ENCODE data around the gene KLC1. TPM values are rescaled to one million over a fixed set of nuclear protein-coding genes. Genes with fewer than 3 reads are reported as not detected.

The KLC1 gene
- total and polyA plus RNA-seq, 4 donors: 22.9 to 131 (median 46.0) TPM

DNA sequence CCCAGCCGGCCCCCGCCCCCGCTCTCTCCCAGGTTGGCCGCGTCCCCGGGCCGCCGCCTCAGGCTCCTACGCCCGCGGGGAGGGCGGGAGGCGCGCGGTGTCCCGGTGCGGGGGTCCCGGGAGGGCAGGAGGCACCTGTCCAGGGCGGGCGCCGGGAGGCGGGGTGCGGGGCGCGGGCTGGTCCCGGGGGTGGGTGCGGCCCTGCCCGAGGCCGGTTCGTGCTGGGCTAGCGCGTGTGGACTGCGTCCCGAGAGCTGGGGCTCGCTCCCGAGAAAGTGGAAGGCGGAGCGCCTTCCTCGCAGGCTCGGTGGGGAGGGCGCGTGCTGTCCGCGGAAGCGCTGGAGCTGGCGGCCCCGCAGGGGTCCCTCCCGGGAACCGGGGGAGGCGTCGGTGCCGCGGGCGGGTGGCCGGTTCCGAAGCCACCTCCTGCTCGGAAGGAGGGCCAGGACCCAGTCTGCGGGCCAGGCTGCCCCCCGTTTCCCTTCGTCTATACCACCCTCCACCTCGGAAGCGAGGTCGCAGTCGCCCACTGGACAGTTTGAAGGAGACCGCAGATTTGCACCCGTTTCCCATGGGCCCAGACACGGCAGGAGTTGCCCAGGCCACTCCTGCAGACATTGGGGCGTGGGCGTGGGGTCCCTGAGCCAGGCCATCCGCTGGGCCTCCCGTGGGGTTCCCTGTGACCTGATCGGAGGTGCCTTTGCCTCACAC is 87.2 kb downstream of the KLC1 start:
- whole genome bisulfite sequencing: 4% methylated on average over 72 of the region's 72 CpGs
- Histone ChIP-seq H3K9ac (ENCODE audit: low read depth in 1 of 2, low read length in 2 of 2) (peak overlapping the region in 1 of 2 donors; percentile 66), H3K27me3 (ENCODE audit: control insufficient read depth in 4 of 4, insufficient read depth in 4 of 4, low read length in 3 of 4) (no peaks in the 10 kb centered on the region), H3K4me3 (ENCODE audit: low read depth in 1 of 3, low read length in 3 of 3) (peak overlapping the region; percentile 46 to 93 (median 78)), H3K27ac (ENCODE audit: low read depth in 1 of 2, low read length in 2 of 2) (peak overlapping the region in 1 of 2 donors; percentile 45), H3K9me3 (ENCODE audit: control insufficient read depth in 4 of 4, low read length in 3 of 4) (no peaks in the 10 kb centered on the region), H3K36me3 (ENCODE audit: control insufficient read depth in 4 of 4, insufficient read depth in 3 of 4, low read depth in 1 of 4, low read length in 3 of 4) (peaks cover 0 to 2% (median 0%) of the 10 kb centered on the region in 4 donors), H3K4me1 (ENCODE audit: control insufficient read depth in 4 of 4, insufficient read depth in 4 of 4, low read length in 3 of 4) (peaks cover 0 to 22% (median 8%) of the 10 kb centered on the region in 4 donors)
- peak; percentile 61 for DNase-seq (ENCODE audit: low spot score)
- TF ChIP-seq HNF4G (IDR thresholded peaks at IDR 0.05) (no peak), GABPA (IDR thresholded peaks at IDR 0.05 in 1 of 2, conservative IDR thresholded peaks at IDR 0.05 in 1 of 2) (no peak), FOXA2 (IDR thresholded peaks at IDR 0.05) (no peak), YY1 (IDR thresholded peaks at IDR 0.05) (no peak), FOXA1 (IDR thresholded peaks at IDR 0.05) (no peak), SP1 (IDR thresholded peaks at IDR 0.05) (no peak), JUND (IDR thresholded peaks at IDR 0.05) (no peak), RAD21 (IDR thresholded peaks at IDR 0.05) (no peak), EGR1 (IDR thresholded peaks at IDR 0.05; ENCODE audit: low read depth in 2 of 2) (no peak), RXRA (IDR thresholded peaks at IDR 0.05) (no peak)
- TF ChIP-seq, protein P1, sequence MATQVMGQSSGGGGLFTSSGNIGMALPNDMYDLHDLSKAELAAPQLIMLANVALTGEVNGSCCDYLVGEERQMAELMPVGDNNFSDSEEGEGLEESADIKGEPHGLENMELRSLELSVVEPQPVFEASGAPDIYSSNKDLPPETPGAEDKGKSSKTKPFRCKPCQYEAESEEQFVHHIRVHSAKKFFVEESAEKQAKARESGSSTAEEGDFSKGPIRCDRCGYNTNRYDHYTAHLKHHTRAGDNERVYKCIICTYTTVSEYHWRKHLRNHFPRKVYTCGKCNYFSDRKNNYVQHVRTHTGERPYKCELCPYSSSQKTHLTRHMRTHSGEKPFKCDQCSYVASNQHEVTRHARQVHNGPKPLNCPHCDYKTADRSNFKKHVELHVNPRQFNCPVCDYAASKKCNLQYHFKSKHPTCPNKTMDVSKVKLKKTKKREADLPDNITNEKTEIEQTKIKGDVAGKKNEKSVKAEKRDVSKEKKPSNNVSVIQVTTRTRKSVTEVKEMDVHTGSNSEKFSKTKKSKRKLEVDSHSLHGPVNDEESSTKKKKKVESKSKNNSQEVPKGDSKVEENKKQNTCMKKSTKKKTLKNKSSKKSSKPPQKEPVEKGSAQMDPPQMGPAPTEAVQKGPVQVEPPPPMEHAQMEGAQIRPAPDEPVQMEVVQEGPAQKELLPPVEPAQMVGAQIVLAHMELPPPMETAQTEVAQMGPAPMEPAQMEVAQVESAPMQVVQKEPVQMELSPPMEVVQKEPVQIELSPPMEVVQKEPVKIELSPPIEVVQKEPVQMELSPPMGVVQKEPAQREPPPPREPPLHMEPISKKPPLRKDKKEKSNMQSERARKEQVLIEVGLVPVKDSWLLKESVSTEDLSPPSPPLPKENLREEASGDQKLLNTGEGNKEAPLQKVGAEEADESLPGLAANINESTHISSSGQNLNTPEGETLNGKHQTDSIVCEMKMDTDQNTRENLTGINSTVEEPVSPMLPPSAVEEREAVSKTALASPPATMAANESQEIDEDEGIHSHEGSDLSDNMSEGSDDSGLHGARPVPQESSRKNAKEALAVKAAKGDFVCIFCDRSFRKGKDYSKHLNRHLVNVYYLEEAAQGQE (IDR thresholded peaks at IDR 0.05): no peak
- TF ChIP-seq, protein P2, sequence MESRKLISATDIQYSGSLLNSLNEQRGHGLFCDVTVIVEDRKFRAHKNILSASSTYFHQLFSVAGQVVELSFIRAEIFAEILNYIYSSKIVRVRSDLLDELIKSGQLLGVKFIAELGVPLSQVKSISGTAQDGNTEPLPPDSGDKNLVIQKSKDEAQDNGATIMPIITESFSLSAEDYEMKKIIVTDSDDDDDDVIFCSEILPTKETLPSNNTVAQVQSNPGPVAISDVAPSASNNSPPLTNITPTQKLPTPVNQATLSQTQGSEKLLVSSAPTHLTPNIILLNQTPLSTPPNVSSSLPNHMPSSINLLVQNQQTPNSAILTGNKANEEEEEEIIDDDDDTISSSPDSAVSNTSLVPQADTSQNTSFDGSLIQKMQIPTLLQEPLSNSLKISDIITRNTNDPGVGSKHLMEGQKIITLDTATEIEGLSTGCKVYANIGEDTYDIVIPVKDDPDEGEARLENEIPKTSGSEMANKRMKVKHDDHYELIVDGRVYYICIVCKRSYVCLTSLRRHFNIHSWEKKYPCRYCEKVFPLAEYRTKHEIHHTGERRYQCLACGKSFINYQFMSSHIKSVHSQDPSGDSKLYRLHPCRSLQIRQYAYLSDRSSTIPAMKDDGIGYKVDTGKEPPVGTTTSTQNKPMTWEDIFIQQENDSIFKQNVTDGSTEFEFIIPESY (IDR thresholded peaks at IDR 0.05): no peak
- TF ChIP-seq, protein P3, sequence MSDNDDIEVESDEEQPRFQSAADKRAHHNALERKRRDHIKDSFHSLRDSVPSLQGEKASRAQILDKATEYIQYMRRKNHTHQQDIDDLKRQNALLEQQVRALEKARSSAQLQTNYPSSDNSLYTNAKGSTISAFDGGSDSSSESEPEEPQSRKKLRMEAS (IDR thresholded peaks at IDR 0.05): no peak
- TF ChIP-seq, protein P4, sequence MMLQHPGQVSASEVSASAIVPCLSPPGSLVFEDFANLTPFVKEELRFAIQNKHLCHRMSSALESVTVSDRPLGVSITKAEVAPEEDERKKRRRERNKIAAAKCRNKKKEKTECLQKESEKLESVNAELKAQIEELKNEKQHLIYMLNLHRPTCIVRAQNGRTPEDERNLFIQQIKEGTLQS (IDR thresholded peaks at IDR 0.05): no peak

DNA sequence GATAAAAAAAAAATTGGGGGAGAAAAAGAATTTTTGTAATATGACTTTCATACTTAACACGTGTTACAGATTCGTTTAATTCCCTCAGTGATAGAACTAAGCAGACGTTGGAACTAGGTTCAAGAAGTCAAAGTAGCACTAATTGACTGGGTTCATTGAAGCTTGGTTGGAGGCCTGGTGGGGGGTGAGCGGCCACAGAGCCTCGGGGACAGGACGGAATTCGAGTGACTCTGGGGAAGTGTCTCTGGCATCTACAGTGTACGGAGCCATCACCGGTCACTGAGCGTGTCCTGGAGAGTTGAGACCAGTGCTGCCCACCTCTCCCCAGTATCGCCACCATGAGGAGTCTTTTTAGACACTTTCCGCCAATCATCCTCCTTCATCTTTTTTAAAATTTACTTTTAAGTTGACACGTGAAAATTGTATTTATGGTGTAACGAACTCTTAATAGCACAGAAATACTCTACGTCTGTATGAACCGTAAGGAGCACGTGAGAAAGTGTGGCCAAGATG is 87.9 kb downstream of the KLC1 start:
- peaks cover 0 to 2% (median 0%) of the 10 kb centered on the region in 4 donors for H3K36me3 ChIP-seq (ENCODE audit: control insufficient read depth in 4 of 4, insufficient read depth in 3 of 4, low read depth in 1 of 4, low read length in 3 of 4)
- TF ChIP-seq, protein P3 (IDR thresholded peaks at IDR 0.05): no peak
- TF ChIP-seq, protein P1 (IDR thresholded peaks at IDR 0.05): no peak
- no peaks in the 10 kb centered on the region for H3K27me3 ChIP-seq (ENCODE audit: control insufficient read depth in 4 of 4, insufficient read depth in 4 of 4, low read length in 3 of 4)
- no peak for DNase-seq (ENCODE audit: low spot score)
- no peak overlapping the region for H3K9ac ChIP-seq (ENCODE audit: low read depth in 1 of 2, low read length in 2 of 2)
- WGBS: 83% methylated on average over 17 of the region's 17 CpGs
- no peak overlapping the region for H3K27ac ChIP-seq (ENCODE audit: low read depth in 1 of 2, low read length in 2 of 2)
- H3K4me3 ChIP-seq (ENCODE audit: low read depth in 1 of 3, low read length in 3 of 3): peak overlapping the region in 1 of 3 donors; percentile 93
- H3K9me3 ChIP-seq (ENCODE audit: control insufficient read depth in 4 of 4, low read length in 3 of 4): no peaks in the 10 kb centered on the region
- H3K4me1 ChIP-seq (ENCODE audit: control insufficient read depth in 4 of 4, insufficient read depth in 4 of 4, low read length in 3 of 4): peaks cover 0 to 20% (median 5%) of the 10 kb centered on the region in 4 donors

Measured in liver (tissue), 9 donors.